Astrocyte (in vitro differentiated cells and primary cell): Measurements from ENCODE around the gene IFT88.

Source experiments
- EZH2 ChIP-seq: IDR thresholded peaks from 2 replicates; pipeline ENCODE4 v1.6.1; 2012; ENCODE audit warnings: mild to moderate bottlenecking, low read length, inconsistent platforms; ENCODE audit not compliant: insufficient read depth
- TF ChIP-seq, protein P1 (sequence below): IDR thresholded peaks from 2 replicates; pipeline ENCODE4 v1.5.1; 2011; ENCODE audit warnings: low read depth, mild to moderate bottlenecking, inconsistent platforms, low read length, moderate library complexity; ENCODE audit not compliant: insufficient read depth

DNA sequence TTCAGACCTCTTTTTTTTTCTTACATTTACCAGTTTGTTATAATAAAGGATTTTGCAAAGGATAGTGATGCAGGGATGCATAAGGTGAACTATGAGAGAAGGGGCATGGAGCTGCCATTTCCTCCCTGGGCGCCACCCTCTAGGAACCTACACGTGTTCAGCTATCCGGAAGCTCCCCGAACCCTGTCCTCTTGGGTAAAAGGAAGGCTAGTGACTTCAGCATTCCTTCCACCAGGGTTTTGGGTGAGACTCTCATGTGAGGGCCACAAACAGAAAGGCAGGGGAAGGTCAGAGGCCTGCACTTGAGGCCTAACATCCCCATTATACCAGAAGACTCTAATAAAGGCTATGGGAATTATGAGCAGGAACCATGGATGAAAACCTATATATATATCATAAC, 57.3 kb downstream of the IFT88 start:
- TF ChIP-seq, protein P1, sequence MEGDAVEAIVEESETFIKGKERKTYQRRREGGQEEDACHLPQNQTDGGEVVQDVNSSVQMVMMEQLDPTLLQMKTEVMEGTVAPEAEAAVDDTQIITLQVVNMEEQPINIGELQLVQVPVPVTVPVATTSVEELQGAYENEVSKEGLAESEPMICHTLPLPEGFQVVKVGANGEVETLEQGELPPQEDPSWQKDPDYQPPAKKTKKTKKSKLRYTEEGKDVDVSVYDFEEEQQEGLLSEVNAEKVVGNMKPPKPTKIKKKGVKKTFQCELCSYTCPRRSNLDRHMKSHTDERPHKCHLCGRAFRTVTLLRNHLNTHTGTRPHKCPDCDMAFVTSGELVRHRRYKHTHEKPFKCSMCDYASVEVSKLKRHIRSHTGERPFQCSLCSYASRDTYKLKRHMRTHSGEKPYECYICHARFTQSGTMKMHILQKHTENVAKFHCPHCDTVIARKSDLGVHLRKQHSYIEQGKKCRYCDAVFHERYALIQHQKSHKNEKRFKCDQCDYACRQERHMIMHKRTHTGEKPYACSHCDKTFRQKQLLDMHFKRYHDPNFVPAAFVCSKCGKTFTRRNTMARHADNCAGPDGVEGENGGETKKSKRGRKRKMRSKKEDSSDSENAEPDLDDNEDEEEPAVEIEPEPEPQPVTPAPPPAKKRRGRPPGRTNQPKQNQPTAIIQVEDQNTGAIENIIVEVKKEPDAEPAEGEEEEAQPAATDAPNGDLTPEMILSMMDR: no peak
- no peak for TF ChIP-seq EZH2
